NCI-H2107 treated with DMSO at 0.1 percent for 48 hours (cell line): ENCODE measurements around the gene CLPTM1L.
A peak's percentile ranks its signal among the peaks of the same experiment; 100 is the strongest.

ENCODE experiments used
- DNase-seq: peaks from one replicate; lab custom pipeline; 2025; ENCODE audit not compliant: unreplicated experiment; lab: John Stamatoyannopoulos, UW

Gene CLPTM1L, protein sequence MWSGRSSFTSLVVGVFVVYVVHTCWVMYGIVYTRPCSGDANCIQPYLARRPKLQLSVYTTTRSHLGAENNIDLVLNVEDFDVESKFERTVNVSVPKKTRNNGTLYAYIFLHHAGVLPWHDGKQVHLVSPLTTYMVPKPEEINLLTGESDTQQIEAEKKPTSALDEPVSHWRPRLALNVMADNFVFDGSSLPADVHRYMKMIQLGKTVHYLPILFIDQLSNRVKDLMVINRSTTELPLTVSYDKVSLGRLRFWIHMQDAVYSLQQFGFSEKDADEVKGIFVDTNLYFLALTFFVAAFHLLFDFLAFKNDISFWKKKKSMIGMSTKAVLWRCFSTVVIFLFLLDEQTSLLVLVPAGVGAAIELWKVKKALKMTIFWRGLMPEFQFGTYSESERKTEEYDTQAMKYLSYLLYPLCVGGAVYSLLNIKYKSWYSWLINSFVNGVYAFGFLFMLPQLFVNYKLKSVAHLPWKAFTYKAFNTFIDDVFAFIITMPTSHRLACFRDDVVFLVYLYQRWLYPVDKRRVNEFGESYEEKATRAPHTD

DNA sequence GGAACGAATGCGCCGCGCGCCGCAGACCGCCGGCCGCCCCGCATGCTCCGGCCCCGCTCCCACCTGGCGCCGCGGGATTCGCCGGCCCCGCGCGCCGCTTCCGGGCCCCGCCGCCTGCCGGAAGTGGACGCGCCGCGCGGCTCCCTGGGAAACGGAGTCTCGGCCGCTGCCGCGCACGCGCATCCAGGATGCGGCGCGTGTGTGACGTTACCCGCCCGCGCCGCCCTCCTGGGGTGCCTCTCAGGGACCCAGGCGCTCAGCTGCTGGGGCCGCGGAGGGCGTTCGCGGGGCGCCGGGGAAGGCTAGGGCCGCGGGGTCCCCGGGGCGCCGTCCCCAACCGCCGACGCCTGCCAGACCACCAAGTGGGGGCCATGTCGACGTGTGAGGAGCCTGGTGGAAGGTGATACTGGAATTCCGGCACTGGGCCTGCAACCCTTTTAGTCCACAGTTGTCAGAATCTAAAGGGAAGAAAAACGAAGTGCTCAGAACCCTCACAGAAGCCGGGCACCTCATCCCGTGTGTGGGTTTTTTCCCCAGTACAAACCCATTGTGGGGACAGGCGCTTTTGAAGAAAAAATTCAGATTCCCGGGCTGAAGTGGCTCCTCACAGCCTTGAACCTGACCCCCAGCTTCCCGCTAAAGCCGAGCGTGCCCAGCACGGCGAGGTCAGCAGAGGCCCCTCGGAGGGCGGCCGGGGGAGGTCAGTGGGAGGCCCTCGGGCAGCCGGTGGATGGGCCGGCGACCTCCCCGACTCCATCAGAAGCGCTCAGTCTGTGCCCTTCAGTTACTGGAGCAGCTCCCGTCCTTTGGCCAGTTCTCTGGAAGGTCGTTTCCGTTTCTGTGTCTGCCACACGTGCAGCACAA lies at the start of gene CLPTM1L:
Gene CLPTM1L (minus strand): TSS at position 125 of the 864 bp plus-strand sequence. CDS start 258 bp downstream, outside the sequence.
- DNase-seq, result peak; percentile 69

DNA sequence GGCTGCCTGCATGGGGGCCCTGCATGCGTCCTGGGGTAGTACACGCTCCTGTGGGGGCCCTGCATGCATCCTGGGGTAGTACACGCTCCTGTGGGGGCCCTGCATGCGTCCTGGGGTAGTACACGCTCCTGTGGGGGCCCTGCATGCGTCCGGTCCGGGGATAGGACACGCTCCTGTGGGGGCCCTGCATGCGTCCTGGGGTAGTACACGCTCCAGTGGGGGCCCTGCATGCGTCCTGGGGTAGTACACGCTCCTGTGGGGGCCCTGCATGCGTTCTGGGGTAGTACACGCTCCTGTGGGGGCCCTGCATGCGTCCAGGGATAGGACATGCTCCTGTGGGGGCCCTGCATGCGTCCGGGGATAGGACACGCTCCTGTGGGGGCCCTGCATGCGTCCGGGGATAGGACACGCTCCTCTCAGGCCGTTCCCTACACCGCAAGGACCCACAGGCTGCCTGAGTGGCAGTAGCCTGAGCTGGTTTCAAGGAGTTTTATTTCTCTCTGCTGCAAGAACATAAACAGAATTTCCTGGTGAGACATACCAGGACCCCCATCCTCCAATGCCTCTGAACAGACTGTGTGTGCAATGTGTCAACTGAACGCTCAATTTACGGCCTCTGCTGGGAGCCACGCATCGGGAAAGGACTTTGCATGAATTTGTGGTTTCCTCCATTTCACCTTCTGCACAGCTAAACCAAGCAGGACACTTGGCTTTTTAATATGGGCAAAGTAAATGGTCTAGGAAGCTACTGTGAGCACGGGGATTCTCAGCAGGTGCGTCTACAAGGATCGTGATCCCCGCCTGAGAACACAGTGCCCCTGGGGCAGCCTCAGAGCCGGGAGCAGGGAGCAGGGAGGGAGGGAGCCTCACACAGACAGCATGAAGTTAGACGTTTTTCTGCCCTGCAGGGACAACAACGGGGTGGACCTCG lies 48.9 kb upstream of the CLPTM1L start:
- no peak for DNase-seq

DNA sequence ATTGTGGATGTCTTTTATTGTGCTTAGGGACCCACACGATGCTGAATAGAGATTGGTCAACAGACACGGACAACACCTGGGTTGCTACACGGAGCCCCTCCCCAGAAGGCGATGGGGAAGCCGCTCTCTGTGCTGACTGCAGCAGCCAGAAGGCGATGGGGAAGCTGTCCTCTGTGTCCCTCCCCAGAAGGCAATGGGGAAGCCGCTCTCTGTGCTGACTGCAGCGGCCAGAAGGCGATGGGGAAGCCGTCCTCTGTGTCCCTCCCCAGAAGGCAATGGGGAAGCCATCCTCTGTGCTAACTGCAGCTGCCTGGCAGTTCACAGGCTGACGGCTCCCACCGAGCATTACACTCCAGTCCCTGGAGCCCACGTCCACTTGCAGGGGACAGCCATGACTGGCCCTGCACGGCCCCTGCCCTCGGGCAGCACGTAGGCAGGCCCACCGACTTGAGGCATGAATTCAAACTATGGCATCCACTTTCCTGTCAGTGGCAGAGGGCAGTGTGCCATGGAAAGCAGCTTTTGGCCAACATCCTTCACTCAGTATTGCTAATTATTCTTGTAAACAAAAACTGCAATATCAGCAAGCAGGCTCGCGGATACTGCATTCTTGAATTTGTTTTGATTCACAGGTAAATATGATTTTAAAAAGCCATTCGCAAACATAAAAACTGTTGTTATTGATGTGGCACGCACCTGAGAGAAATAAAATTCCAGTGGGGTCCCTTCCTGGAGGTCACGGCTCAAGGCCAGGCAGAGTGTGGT lies 48.1 kb upstream of the CLPTM1L start:
- DNase-seq, result no peak

DNA sequence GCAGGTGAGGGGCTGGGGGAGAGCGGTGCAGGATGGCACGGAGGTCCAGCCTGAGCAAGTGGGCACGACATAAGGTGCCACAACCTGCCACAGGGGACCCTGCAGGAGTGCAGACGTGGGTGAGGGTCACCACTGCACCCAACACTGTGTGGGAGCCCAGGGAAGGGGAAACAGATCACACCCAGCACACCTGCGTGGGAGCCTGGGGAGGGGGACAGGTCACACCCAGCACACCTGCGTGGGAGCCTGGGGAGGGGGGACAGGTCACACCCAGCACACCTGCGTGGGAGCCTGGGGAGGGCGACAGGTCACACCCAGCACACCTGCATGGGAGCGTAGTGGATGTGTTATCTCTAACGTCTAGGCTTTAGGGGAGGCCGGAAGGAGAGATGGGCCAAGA lies 47.4 kb upstream of the CLPTM1L start:
- DNase-seq, result no peak

DNA sequence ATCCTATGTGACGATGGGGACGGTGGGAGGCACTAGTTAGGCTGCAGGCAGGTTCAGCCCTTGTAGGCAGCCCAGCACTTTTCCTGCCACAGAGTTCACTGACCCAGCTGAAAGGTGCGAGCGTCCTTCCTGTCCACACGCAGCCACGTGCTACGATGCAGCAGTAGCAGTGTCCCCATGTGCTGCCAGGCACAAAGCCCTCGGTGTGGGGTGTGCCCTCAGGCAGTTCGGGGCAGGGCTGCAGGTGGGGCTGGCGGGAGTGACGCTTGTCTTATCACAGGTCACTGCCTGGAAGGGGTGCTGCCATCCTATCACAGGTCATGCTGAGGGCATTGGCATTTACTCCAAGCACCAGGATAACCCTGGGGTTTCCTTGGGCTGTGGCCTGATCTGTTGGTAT lies 46.8 kb upstream of the CLPTM1L start:
- no peak for DNase-seq

DNA sequence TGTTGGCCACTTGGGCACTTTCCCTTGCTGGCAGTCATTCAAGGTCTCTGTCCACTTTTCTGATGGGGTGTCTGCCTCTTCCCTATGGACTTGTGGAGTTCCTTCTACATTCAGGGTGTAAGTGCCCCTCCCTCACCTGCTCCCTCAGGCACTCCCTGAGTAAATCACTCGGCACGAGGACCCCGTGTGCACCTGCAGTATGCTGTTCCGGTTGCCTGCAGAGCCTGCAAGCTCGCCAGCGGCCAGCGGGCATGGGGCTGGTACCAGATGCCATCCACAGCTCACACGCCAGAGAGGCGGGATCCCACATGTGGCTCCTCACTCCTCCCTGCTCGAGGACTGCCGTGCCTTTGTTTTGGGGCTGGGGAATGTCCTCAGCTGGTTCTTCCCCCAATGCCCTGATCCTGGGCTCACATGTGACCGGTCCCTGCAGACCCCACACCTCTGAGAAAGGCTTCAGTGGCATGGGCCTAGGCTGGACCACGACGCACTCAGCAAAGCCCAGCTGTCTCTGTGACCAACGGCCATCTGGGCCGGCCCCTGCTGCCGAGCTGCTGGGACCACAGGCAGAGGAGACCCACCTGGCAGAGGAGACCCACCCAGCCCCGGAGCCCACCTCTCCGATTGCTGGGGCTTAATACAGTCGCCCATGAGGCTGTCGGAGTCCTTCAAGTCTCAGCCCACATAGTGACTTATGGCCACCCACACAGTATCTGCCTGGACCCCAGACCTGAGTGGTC lies 46.1 kb upstream of the CLPTM1L start:
- DNase-seq, result no peak

DNA sequence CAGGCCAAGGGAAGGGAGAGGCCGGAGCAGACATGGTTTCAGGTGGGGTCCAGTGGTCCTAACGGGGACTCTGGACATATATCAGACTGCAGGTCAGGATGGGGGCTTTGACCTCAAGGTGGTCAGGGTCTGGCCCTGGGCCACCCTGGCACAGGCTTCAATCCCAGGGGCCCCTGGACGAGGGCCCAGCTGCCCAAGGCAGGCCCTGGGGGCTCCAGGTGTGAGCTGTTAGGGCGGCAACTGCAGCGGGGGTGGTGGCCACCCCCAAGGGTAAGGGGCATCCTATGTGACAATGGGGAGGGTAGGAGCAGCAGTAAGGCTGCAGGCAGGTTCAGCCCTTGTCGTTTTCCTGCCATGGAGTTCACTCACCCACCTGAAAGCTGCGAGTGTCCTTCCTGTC lies 45.4 kb upstream of the CLPTM1L start:
- DNase-seq, result no peak

DNA sequence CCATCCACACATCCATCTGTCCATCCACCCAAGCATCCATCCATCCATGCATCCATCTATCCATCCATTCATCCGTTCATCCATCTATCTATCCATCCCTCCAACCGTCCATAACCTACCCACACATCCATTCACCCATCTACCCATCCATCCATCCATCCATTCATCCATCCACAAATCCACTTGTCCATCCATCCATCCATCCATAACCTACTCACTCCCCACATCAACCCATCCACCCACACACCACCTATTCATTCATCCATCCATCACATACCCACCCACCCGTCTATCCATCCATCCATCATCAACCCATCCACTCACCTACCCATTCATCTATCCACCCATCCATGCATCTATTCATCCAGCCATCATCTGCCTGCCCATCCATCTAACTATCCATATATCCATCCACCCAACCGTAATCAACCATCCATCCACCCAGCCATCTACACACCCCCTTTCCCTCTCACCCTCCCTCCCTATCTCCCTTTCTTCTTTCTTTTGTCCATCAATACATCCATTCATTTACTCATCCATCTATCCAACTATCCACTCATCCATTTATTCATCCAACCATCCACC lies 43.6 kb upstream of the CLPTM1L start:
- no peak for DNase-seq

DNA sequence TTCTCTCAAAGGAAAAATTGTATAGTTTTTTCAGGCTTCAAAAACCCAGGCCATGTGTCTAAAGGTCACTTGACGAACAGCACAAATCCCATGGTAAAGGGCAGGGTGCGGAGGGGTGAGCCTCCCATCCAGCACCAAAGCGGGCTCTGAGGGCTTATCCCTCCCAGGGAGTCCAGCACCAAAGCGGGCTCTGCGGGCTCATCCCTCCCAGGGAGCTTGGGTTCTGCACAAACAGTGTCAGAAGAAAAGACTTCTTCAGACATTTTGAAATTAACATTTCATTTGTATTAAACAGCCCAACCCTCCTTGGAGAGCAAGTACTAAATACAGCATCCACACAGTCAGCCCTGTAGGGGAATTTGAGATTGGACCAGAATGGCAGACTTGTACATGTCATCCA lies 43.0 kb upstream of the CLPTM1L start:
- no peak for DNase-seq

DNA sequence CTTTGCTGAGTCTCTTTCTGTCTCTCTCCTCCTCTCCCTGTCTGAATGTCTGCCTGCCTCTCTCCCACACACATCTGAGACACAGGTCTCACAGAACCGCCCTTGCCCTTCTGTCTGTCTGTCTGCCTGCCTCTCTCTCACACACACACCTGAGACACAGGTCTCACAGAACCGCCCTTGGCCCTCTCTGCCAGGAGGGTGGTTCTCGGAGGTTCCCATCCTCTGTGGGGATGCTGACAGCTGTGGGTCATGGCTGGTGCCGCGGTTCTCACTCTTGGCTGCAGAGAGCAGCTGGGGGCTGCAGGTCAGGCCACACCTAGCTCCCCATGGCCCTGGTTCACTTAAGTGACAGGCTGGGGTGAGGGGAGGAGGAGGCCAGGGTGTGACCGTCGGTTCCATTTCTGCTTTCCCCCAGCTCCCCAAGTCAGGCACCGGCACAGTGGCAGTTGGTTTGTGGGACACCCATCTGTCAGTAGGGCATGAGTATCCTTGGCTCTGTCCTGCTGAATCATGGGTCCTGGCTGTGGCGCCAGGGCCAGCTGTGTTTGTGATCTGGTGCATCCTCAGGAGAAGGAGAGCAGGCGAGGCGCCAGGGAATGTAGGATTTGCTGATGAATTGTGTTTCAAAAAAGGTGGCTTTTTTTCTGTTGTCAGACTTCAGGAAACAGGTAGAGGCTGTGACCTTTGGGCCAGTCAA lies 42.3 kb upstream of the CLPTM1L start:
- DNase-seq, result no peak

DNA sequence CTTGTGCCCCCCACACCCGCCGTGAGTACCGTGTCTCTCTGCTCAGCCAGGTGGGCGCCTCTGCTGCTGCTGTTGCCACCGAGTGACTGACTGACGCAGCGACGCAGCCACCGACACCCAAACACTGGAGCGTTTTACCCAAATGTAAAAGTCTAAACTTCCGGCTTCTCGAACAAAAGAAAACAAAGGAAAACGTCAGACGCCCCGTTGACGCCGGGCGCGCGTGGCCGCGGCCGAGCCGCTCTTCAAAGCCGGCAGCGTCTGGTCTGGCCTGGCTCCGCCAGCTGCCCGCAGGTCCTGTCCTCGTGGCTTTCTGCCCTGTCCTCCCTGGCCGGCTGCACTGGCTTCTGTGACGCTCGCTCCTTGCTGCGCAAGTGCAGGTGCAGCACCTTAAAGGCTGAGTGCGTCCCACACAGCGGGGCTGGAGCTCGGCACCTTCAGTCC lies 41.4 kb upstream of the CLPTM1L start:
- DNase-seq, result peak; percentile 74

DNA sequence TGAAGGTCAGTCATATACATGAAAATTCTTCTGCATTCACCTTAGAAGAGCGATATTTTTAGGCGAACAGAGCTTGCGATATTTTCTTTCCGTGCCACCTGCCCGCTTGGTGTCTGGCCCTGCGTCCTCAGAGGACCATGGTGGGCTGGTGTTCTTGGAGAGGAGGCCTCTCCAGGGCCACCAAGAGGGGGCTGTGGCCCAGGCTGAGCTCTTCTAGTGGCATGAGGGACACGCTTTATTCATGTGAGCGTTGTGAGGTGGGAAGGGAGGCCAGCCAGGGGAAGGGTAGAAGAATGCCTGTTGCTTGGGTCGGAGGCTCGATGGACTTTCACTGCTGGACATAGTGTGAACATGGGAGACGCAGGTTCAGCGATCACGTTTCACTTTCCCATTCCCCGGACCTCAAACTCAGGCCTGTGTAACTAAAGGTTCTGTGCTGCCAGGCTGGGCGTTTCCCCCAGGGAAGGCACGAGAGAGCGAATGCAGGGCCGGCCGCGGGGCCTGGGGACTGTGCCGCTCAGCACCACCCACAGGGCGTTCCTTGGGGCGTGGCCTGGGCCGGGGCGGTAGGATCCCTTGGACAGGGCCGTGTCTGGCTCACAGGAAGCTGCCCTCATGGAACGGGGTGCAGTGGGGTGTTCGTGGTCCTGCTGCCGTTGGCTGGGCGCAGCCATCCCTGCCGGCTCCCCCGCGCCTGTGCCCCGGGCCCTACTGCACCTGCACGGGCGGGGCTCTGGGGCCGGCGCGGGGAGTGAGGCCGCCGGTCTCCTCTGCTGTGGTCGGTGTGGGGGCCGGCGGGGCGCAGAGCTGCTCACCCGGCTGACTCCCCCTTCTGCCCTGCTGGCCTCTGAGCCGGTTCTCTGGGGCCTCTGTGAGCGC lies 40.7 kb upstream of the CLPTM1L start:
- DNase-seq, result peak; percentile 84

DNA sequence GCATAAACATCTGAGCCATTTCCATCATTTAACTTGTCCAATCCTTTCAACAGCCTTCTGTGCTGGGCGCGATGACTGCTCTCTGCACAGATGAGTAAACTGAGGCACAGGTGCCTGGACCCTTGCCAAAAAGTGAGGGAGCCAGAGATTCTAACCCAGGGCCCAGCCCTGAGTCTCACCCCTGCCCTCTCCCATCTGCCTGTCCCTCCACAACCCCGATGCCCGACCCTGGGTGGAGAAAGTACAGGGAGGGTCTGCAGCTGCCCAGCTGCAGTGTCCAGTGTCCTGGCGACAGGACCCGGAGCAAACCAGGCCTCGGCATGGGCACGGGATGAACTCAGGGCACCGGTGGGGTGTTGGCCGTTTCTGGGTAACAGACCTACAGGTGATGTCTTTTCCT lies 39.6 kb upstream of the CLPTM1L start:
- no peak for DNase-seq

DNA sequence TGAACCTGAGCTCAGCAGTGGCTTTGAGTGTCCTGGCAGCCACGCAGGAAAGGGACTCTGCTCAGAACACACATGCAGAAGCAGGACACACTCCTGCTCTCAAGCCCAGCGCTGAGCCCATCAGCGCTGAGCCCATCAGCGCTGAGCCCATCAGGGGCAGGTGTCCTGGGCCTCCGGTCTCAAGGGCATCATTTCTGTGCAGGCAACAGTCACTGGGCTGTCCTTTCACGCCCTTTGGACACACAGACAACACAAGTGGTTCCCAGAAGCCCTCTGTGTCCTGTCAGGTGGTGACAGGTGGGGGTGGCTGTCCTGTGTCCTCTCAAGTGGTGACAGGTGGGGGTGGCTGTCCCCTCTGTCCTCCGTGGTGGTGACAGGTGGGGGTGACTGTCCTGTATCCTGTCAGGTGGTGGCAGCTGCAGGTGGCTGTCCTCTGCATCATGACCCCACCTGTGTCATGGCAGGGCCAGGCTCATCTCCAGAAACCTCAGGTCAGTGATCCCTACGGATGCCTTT lies 39.0 kb upstream of the CLPTM1L start:
- no peak for DNase-seq

DNA sequence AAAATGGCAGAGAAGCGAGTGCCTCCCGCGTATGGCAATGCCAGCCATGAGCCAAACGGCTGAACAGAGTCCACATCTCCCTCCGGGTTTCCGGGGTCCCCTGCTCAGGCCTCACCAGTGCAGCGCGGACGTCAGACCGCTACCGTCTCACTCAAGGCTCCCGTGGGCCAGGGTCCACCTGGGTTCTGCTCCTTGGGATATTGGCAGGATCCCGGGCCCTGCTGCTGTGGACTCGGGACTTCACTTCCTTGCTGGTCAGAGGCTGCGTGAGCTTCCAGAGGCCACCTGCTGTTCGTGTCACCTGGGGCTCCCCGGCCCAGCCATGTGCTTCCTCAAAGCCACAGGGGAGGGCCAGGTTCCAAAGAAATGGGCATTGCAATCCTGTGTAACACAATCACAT lies 38.4 kb upstream of the CLPTM1L start:
- no peak for DNase-seq

DNA sequence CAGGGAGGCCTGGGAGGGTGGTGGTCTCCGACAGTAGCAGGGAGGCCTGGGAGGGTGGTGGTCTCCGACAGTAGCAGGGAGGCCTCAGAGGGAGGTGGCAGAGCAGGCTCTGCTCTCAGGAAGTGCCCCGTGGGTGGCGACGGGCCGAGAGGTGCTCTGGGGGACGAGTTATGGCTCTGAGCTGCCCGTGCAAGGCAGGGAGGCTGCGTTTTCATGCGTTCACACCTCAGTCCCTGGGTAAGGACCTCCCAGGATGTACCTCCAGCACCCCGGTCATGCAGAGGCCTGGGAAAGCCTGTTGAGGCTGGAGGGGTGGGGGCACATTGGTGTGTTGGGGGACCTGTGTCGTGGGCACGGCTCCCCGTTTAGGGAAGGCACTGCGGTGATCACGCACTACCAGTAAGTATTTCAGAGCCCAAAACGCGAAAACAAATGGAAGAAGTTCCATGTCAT lies 37.4 kb upstream of the CLPTM1L start:
- DNase-seq, result no peak
